Dedifferentiated amniotic fluid mesenchymal stem cell (primary cell): ENCODE measurements around the gene POR.
"Not testable (repeated sequence)": the region's sequence is repeated elsewhere in the genome, so short reads cannot be mapped to it uniquely, and the experiment has no call there.

ENCODE experiments used
- DNase-seq: peaks from one replicate; pipeline ENCODE4 v3.0.0-alpha.2; 2016; ENCODE audit errors: extremely low spot score

The POR gene

DNA sequence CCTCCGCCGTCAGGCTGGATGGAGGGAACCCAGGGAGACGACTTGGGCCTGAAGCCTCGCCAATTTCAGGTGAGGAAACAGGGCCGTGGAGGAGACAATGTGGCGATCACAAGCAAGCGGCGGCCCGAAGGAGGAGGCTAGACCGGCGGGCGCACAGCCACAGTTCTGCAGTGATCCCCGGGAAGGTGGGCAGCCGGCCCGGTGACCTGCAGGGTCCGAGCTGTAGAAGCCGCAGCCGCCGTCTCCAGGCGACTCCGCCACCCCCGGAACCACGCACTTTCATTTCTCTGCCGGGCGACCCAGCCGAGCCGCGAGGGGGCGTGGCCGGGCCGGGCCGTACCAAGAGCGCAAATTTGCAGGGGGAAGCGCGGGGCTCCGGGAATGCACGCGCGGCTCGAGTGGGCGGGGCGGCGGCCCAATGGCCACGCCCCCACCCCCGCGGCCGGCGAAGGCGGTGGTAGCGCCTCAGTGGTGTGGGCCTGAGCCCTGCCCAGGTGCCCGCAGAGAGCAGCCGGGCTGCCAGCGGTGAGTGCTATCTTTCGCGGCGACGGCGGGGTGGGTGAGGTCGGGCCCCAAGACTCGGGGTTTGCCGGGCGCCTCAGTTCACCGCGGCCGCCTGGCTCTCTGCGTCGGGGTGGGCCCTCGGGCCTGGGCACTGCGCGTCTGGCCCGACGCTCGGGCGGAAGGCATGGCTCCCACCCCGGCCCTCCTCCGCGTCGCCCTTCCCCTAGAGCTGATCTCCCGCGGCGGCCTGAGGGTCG, at the start of gene POR:
POR (plus strand) TSS at position 501 of the 761 bp plus-strand sequence. CDS start 38,847 bp downstream, outside the sequence.
- peak; percentile 88 for DNase-seq

DNA sequence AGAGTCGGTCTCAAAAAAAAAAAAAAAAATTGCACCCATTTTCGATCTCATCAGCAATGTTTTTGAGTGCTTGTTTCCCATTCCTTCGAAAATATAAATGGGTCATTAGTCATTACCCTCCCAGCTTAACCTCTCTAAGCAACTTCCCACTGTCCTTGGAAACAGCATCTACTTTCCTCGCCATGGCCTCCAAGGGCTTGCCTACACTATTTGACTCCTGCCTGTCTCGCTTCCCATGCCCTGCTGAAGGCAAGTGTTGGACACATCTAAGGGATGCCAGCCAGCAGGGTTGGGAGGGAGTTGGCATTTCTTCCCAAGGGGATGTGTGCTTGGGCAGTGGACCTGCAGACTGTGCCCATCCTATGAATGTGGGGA, 48.9 kb upstream of the POR start:
- no peak for DNase-seq

GRCh38 chr7:75866489-75867389, 48.2 kb upstream of the POR start:
- DNase-seq = peak; percentile 56

DNA sequence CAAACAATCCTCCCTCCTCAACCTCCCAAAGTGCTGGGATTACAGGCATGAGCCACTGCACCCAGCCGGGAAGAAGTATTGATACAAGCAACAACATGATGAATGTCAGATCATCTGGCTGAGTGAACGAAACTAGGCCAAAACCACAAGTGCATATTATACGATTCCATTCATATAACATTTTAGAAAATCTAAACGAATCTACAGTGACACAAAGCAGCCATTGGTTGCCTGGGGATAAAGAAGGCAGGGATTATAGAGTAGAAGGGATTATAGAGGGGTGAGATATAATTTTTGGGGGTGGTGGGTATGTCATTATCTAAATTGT, 47.6 kb upstream of the POR start:
- no peak for DNase-seq

DNA sequence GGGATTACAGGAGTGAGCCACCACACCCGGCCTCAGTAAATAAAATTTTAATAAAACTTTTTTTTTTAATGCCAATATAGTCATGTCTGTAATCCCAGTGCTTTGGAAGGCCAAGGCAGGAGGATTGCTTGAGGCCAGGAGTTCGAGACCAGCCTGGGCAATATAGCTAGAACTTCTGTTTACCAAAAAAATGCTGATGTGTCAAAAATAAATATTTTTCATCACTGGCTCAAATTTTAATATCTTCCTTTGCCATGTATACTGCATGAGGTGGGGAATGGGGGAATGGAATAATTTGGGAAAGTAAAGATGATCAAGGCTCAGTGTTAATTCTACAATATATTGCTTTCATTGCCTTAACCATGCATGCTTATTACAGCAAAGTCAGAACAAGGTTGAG, 46.8 kb upstream of the POR start:
- DNase-seq = no peak

- DNase-seq = no peak
These were observed 45.1 kb upstream of the POR start for GRCh38 chr7:75869776-75870379.

DNA sequence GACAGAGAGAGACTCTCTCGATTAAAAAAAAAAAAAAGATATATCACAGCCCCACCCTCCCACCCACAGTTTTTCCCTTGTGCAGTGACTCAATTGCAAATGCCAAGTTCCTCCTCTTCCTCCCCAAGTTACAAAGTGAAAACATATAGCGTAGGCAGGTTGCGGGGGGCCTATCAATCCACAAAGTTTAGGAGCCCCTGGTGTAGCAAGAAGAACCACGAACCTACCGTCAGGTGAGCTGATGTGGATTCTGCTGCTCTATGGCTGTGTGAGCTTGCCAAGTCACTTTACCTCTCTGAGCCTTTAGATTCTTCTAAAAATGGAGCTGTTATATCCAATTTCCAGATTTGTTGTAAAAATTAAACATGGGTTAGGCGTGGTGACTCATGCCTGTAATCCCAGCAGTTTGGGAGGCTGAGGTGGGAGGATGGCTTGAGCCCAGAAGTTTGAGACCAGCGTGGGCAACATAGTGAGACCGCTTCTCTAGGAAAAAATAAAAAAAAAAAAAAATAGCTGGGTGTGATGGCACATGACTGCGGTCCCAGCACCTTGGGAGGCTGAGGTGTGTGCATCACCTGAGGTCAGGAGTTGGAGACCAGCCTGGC, 44.3 kb upstream of the POR start:
- DNase-seq = no peak

- no peak for DNase-seq
These were observed 42.7 kb upstream of the POR start for GRCh38 chr7:75872073-75872782.

- DNase-seq = not testable (repeated sequence)
These were observed 40.8 kb upstream of the POR start for GRCh38 chr7:75874180-75874579.

DNA sequence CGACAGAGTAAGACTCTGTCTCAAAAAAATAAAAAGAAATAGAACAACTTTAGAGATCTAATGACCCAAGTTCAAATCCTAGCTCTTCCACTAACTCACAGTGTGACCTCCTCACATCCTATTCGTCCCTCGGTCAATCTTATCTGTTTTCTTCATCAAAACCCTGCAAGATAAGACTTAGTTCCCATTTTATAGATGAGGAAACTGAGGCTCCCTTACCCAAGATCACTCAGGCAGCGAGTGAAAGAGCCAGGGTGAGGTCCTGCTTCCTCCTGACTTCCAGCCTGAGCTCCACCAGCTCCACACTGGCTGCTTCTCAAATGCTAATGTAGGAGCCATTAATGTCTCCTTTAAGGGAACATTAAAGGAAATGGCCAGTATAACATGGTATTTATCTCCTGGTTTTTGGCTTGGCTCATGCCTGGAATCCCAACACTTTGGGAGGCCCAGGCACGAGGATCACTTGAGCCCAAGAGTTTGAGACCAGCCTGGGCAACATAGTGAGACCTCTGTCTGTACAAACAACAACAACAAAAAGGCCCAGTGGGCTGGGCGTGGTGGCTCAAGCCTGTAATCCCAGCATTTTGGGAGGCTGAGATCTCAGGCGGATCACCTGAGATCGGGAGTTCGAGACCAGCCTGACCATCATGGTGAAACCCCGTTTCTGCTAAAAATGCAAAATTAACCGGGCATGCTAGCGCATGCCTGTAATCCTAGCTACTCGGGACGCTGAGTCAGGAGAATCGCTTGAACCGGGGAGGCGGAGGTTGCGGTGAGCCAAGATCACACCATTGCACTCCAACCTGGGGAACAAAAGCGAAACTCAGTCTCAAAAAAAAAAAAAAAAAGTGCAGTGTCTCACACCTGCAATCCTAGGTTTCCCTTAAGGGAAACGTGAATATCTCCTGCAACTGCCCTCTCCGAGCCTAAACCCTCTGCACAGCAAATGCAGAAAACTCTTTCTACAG, 39.6 kb upstream of the POR start:
- no peak for DNase-seq

- DNase-seq = no peak
These were observed 38.7 kb upstream of the POR start for GRCh38 chr7:75876126-75876881.

- no peak for DNase-seq
These were observed 36.6 kb upstream of the POR start for GRCh38 chr7:75878312-75878768.

GRCh38 chr7:75878769-75879611, 36.0 kb upstream of the POR start, which contains the start of gene RHBDD2:
TSS of gene RHBDD2 (plus strand) at chr7:75879034. CDS start at chr7:75879083, 49 bp downstream.
- DNase-seq = peak; percentile 94

- peak; percentile 17 for DNase-seq
These were observed 35.2 kb upstream of the POR start for GRCh38 chr7:75879771-75880184.

DNA sequence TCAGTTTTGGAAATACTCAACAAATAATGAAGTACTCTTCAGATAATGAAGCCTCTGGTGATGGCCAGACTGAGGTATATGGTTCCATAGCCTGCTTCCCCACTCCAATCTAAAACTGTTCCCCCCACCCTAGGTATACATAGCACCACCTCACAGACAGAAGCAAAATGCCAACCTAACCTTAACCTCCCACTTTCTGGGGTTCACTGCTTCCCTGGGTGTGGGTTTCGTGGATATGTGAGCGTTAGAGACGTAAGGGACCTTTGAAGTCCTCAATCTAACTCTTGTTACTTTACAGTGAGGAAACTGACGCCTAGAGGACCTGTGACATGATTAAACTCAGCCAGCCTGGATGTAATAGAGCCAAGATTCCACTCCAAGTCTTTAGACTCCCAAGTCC, 34.7 kb upstream of the POR start:
- no peak for DNase-seq

- DNase-seq = no peak
These were observed 33.4 kb upstream of the POR start for GRCh38 chr7:75881436-75882095.

GRCh38 chr7:75883265-75883824, 31.6 kb upstream of the POR start:
- DNase-seq = not testable (repeated sequence)

DNA sequence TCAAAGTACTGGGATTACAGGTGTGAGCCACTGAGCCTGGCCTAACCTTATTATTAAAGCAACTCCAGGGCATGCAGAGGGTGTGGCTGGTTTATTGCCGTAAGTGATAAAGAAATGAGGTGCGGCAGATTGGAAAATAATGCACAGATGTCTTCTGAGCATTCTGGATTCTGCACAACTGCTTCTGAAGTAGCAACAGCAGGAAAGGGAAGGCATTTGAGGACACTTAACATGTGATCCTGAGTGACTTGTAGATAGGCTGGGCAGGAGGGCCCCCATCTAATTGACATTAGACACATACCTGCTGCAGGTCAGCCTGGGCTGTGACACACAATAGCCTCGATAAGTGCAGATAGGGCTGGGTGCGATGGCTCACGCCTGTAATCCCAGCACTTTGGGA, 30.5 kb upstream of the POR start:
- no peak for DNase-seq
